Islet precursor cell (in vitro differentiated cells): ENCODE data around the gene LSR.
A peak's percentile ranks its signal among the peaks of the same experiment; 100 is the strongest.

ENCODE experiments used
- DNase-seq: peaks from one replicate; pipeline ENCODE4 v3.0.0-alpha.2; 2018

LSR gene, protein sequence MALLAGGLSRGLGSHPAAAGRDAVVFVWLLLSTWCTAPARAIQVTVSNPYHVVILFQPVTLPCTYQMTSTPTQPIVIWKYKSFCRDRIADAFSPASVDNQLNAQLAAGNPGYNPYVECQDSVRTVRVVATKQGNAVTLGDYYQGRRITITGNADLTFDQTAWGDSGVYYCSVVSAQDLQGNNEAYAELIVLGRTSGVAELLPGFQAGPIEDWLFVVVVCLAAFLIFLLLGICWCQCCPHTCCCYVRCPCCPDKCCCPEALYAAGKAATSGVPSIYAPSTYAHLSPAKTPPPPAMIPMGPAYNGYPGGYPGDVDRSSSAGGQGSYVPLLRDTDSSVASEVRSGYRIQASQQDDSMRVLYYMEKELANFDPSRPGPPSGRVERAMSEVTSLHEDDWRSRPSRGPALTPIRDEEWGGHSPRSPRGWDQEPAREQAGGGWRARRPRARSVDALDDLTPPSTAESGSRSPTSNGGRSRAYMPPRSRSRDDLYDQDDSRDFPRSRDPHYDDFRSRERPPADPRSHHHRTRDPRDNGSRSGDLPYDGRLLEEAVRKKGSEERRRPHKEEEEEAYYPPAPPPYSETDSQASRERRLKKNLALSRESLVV

GRCh38 chr19:35248310-35249145 is at the start of gene LSR:
TSS of gene LSR (plus strand) at chr19:35249002. CDS start at chr19:35249023, 21 bp downstream.
- peak; percentile 94 for DNase-seq

DNA sequence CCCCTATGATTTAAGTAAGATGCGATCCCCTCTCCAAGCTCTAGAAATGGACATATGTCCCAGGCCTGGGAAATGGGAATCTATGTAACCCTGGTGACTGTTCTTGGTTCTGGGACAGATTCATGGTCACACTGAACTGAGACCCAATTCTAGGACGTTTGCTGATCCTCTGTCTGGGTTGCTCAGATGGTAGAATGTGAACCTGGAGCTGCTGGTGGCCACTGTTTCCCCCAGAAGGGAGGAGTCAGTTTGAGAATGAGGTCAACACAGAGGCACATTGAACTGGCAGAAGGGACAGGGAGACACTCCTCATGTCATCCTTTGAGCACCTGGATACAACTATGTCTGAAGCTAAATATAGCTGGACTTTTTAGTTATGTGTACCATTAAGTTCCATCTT is 49.3 kb upstream of the LSR start:
- DNase-seq: no peak

DNA sequence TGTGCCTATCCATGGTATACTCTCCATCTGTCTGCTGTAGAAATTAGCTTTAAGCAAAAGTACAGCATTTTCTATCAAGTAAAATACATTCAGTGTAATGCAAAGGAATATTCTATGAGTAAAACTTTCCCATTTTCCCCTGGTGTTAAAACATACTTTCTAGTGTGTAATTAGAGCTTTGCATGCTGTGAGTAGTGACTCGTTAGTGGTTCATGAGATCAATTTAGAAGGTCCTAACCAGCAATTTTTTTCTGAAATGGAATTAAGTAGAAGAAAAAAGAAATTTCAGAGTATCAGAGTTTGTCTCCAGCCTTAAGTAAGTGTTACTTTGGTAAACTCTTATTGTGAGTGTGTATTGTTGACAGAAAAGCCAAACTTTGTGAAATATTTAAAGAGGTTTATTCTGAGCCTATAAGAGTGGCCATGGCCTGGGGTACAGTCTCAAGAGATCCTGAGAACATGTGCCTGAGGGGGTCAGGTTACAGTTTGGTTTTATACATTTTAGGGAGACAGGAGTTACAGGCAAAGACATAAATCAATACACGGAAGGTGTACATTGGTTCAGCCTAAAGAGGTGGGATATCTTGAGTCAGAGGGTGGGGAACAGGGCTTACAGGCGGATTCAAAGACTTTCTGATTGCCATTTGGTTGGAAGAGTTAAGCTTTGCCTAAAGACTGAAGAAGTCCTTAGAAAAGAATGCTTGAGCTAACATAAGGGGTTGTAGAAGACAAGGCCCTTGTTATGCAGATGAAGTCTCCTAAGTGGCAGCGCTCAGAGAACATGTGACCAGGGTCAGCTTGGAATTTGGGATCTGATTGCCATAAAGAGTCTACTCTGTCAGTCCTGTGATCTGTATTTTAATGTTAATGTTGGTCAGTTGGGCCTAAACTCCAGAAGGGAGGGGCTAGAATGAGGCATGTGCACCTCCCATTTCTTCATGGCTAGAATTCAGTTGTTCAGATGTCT is 45.8 kb upstream of the LSR start:
- DNase-seq: no peak

- DNase-seq: no peak
These were observed 43.7 kb upstream of the LSR start for GRCh38 chr19:35204799-35205732.

GRCh38 chr19:35205733-35206323 is 43.0 kb upstream of the LSR start:
- DNase-seq: no peak

- DNase-seq: no peak
These were observed 42.4 kb upstream of the LSR start for GRCh38 chr19:35206379-35206778.

DNA sequence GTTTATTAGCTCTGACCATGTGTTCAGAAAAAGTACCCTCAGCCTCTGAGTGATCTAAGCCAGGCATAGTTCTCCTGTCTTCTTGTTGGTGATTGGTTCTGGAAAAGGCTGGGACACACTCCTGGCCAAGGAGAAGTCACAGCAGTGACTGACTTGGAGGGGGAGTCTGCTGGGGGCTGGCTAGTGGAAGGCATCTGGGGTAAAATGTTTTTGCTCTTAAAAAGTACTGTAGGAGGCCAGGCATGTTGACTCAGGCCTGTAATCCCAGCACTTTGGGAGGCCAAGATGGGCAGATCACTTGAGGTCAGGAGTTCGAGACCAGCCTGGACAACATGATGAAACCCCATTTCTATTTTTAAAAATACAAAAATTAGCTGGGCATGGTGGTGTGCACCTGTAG is 41.9 kb upstream of the LSR start:
- DNase-seq: no peak

GRCh38 chr19:35207391-35207871 is 41.4 kb upstream of the LSR start:
- no peak for DNase-seq

DNA sequence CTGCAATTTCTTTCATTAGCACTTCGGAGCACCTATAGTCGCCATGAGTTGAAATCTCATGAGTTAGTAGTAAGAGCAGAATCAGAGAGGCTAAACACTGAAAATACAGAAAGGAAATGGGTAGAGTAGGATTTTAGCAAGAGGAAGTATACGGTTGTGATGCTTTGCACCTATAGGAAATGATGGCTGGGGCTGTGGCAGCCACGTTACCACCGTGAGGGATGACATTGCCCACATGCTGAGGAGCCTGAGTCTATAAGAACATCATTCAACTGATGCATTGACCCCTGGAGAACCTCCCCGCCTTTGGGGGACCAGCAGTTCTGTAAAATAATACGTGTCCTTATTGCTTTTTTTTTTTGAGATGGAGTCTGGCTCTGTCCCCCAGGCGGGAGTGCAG is 40.7 kb upstream of the LSR start:
- no peak for DNase-seq

GRCh38 chr19:35209646-35210045 is 39.2 kb upstream of the LSR start:
- no peak for DNase-seq

DNA sequence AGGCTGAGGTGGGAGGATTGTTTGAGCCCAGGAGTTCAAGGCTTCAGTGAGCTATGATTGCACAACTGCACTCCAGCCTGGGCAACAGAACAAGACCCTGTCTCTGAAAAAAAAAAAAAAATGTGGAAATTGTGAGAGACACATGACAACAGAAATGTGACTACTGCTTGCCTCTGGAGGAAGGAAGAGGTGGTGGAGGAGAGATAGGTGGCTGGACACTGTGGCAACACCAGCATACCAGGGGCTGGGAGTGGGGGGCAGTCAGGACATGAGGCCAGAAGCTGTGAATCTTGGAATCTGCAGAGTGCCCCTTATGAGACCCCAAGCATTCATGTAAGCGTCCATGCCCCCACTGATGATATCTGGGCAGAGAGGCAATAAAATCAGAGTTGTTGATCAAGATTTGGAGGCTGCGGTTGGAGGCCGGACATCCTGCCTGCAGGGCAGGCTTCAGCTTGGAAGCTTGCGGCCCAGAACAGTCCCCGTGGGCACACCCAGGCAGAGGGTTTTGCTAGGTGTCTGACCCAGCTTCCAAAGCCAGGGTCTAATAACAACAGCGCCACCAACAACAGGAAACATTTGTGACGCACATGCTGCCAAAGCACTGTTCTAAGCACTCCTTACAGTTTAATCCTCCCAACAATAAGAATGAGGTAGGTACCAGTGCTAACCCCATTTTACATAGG is 37.1 kb upstream of the LSR start:
- DNase-seq: peak; percentile 31

GRCh38 chr19:35212241-35212640 is 36.6 kb upstream of the LSR start:
- peak; percentile 22 for DNase-seq

DNA sequence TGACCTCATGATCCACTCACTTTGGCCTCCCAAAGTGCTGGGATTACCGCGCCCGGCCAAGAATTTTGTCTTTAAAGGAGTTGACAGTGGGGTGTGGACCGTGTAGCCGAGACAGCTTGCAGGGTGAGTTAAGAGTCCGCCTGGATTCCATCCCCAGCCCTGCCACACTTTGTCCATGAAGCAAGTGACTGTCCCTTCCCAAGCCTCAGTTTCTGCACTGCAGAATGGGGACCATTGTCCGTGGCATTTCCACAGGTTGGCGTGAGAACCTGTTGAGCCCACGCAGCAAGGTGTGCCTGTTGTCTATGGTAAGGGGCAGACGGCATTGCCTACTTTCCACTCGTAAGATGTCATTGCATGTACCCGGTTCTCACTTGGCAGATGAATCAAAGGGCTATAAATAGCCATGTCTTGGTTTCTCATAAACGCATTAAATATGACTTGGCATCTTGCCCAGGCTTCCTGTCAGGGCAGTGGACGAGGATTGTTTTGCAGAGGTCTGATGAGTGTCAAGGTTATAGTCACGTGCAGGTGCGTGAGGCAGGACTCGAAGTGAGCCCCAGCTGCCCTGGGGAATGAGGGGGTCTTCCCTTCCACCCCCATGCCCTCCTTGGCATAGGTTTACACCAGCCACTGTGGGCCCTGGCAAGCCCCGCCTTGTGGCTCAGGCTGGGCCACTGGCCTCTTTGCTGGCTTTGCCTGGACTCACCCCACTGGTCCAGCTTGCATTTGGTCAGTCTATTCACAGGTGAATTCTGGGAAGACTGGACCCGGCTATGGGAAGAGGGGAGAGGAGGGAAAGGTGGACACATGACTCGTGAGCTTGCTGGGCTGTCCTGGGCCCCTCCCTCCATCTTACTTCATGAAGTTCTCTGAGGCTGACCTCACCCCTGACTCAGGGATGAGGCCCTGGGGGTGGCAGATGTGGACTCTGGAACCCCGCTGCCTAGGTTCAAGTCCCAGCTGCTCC is 34.9 kb upstream of the LSR start:
- DNase-seq: peak; percentile 56

GRCh38 chr19:35214766-35215422 is 33.9 kb upstream of the LSR start:
- DNase-seq: peak; percentile 14

GRCh38 chr19:35216016-35216832 is 32.6 kb upstream of the LSR start:
- DNase-seq: peak; percentile 43

- peak; percentile 52 for DNase-seq
These were observed 31.8 kb upstream of the LSR start for GRCh38 chr19:35216833-35217648.

DNA sequence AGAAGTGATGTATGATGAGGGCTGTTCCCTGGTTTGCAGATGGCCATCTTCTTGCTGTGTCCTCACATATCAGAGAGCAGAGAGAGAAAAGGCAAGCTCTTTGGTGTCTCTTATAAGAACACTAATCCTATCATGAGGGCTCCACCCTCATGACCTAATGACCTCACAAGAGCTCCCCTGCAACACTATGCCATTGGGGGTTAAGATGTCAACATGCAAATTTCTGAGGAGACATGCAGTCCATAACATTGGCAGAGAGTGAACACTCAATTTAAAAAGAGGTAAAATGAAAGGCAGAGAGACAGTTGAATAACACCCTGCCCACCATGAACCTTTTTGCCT is 31.2 kb upstream of the LSR start:
- peak; percentile 14 for DNase-seq
